Measurements from ENCODE around the gene TOX2.

Gene TOX2

DNA sequence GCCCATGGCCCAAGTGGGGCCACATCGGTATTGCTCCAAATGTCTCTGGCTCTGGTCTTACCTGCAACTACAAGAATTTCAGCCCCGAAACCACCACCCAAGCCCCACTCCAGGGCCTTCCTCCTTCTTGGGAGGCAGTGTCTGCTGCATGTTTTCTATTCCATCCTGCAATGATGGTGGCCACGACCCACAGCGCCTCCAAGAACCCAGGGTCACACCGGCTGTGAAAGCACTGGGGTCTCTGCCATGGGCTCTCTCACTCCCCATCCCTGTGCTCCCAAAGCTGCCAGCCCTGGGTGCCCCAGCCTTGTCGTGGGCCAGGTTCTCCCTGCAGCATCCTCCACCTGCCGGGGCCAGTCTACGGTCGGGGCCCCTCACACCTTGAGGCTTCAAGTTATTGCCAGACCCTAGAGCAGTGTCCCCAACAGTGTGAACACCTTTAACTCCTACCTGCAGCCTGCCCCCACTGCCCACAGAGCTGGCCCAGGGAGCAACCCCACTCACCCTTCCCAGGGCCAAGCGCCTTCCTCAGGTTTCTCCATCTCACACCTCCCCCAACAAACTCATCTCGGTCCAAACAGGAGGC is 157.0 kb downstream of the TOX2 start:
- no peak overlapping the region for H3K4me3 ChIP-seq (ENCODE audit: low read length)
- no peak for DNase-seq (ENCODE audit: low read depth)
- TF ChIP-seq, protein P1, sequence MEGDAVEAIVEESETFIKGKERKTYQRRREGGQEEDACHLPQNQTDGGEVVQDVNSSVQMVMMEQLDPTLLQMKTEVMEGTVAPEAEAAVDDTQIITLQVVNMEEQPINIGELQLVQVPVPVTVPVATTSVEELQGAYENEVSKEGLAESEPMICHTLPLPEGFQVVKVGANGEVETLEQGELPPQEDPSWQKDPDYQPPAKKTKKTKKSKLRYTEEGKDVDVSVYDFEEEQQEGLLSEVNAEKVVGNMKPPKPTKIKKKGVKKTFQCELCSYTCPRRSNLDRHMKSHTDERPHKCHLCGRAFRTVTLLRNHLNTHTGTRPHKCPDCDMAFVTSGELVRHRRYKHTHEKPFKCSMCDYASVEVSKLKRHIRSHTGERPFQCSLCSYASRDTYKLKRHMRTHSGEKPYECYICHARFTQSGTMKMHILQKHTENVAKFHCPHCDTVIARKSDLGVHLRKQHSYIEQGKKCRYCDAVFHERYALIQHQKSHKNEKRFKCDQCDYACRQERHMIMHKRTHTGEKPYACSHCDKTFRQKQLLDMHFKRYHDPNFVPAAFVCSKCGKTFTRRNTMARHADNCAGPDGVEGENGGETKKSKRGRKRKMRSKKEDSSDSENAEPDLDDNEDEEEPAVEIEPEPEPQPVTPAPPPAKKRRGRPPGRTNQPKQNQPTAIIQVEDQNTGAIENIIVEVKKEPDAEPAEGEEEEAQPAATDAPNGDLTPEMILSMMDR (conservative IDR thresholded peaks at IDR 0.05; ENCODE audit: low read depth, low read length): no peak

DNA sequence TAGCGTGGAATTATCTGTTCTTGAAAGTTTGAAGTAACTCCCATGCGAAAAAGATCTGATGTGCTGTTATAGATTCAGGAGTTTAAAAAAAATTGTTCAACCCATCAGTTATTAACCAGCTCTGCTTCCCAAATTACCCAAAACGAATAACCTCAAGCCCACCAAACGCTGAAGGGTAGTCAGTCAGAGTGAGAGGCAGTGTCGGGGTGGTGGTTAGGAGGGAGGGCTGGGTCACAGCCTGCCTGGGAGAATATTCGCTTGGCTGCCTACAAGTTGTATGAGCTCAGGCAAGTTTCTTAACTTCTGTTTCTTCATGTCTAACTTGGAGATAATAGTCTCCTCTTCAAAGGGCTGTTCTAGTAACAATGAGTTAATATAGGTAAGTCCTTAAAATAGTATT is 157.7 kb downstream of the TOX2 start:
- no peak for DNase-seq (ENCODE audit: low read depth)
- TF ChIP-seq, protein P1 (conservative IDR thresholded peaks at IDR 0.05; ENCODE audit: low read depth, low read length): no peak
- no peak overlapping the region for H3K4me3 ChIP-seq (ENCODE audit: low read length)

DNA sequence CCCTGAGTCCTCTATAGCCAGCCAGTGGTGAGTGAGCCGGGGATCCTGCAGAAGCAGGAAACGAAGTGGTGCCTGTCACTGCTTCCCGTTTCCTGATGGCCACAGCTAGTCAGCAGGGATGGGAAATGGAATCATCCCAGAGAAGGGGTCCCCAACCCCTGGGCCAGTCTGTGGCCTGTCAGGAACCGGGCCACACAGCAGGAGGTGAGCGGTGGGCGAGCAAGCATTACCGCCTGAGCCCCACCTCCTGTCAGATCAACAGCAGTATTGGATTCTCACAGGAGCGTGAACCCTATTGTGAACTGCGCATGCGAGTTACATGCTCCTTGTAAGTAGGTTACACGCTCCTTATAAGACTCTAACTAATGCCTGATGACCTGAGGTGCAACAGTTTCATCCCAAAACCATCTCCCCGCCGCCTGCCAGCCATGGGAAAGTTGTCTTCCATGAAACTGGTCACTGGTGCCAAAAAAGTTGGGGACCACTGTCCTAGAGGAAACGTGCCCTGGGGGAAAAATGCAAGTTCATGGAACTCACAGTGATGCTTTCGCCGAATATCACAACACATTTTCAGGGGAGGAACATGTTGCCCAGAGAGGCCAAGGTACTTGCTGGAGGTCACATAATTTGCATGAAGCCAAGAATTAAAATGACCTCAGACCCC is 158.5 kb downstream of the TOX2 start:
- DNase-seq (ENCODE audit: low read depth): no peak
- H3K4me3 ChIP-seq (ENCODE audit: low read length): peak overlapping the region; percentile 24
- TF ChIP-seq, protein P1 (conservative IDR thresholded peaks at IDR 0.05; ENCODE audit: low read depth, low read length): no peak

DNA sequence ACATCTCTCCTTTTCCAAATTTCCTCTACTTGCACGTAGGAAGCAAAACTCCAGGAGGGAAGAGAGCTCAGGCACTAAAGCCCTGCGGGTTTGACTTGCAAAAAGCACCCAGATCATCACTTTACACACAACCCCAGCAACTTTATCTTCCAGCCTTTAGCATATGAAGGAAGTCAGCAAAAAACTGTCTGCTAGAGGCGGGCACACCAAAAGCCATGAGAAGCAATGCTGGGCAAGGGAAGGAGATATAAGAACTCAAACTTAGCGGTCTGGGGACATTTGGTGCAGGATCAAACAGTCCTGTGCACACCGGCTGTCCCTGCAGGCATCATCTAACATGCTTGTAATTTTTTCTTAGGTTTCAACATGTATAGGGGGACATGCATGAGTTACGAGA is 159.0 kb downstream of the TOX2 start:
- TF ChIP-seq, protein P1 (conservative IDR thresholded peaks at IDR 0.05; ENCODE audit: low read depth, low read length): no peak
- H3K4me3 ChIP-seq (ENCODE audit: low read length): no peak overlapping the region
- no peak for DNase-seq (ENCODE audit: low read depth)

DNA sequence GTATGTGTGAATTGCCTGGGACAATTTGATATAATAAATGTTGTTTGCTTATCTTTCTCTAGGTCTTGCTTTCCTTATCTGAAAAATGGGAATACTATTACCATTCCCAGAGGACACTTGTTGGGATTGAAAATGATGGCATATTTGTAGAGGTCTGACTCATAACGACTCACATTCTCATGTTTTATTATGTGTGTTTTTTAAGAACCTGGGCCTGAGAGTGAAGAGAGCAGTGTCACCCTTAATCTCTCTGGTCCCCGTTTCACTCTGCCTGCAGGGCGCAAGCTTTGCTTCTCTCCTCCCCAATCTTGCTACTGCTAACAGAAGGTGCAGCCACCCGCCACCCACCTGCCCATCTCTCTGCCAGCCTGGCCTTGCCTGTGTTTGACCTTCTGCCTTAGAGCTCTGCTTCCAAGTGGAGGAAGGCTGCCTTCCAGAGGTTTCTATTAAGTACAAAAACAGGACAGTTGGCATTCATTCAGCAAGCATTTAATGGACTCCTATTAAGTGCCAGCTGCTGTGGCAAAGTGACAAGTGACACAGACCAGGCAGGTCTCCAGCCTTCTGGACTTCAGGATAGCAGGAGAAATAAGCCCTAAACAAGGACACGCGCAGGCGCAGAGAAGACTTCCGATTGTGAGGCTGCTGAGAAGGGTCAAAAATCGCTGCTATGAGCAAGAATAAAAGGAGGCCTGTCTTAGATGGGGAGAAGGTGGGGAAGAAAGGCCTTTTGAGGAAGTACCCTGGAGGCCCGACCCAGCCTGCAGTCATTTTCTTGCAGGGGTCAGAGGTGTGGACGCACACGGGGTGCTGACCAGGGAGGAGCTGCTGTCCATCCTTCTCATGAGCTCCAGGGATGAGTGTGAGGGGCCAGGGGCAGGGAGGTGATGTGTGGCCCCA is 159.8 kb downstream of the TOX2 start:
- DNase-seq (ENCODE audit: low read depth): no peak
- TF ChIP-seq, protein P1 (conservative IDR thresholded peaks at IDR 0.05; ENCODE audit: low read depth, low read length): no peak
- no peak overlapping the region for H3K4me3 ChIP-seq (ENCODE audit: low read length)

DNA sequence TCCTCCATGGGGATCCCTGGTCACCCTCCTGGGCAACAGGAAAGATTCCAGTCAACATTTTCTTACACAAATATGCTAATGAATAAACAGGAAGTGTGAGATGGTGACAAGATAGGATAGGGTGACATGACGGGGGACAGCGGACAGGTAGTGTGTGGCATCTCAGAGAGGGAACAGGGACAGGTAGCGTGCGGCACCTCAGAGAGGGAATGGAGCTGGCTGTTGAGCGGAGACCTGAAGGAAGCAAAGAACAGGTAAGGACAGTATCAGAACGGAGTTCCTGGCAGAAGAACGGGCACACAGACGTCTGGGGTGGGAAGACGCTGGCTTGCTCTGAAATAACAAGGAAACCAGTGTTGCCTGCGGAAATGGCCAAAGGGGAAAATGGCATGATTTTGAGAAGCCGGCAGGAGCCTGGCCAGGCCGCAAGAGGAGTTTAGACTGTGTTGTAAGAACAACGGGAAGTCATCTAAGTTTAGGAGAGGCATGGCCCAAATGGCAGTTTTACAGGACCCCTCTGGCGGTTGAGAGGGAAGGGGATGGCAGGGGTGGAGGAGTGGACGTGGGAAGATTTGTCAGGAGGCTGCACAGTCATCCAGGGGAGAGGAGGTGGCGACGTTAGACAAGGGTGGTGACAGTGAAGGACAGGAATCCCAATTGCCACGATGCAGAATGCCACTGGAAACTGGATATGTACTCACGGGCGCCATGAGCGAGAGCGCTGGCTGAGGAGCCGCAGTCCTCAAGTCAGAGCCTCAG is 160.7 kb downstream of the TOX2 start:
- DNase-seq (ENCODE audit: low read depth): no peak
- TF ChIP-seq, protein P1 (conservative IDR thresholded peaks at IDR 0.05; ENCODE audit: low read depth, low read length): no peak
- no peak overlapping the region for H3K4me3 ChIP-seq (ENCODE audit: low read length)
